Measurements from ENCODE around the gene CALR.
"Not testable (repeated sequence)": the region's sequence is repeated elsewhere in the genome, so short reads cannot be mapped to it uniquely, and the experiment has no call there.

CALR gene

GRCh38 chr19:12937927-12938778 lies at the start of gene CALR:
TSS of gene CALR (plus strand) at chr19:12938609. CDS start at chr19:12938680, 71 bp downstream.
- peak; percentile 98 for DNase-seq (ENCODE audit: low read depth)

- DNase-seq (ENCODE audit: low read depth): not testable (repeated sequence)
These were observed 48.1 kb upstream of the CALR start for GRCh38 chr19:12890299-12890786.

- DNase-seq (ENCODE audit: low read depth): peak; percentile 91
These were observed 47.4 kb upstream of the CALR start, which contains the start of gene GCDH for GRCh38 chr19:12890787-12891552. TSS of gene GCDH (plus strand) at chr19:12891160. CDS start at chr19:12891305, 145 bp downstream.

GRCh38 chr19:12891553-12892021 lies 46.8 kb upstream of the CALR start:
- no peak for DNase-seq (ENCODE audit: low read depth)

- DNase-seq (ENCODE audit: low read depth): no peak
These were observed 44.8 kb upstream of the CALR start for GRCh38 chr19:12893582-12893981.

GRCh38 chr19:12896460-12896859 lies 41.9 kb upstream of the CALR start:
- no peak for DNase-seq (ENCODE audit: low read depth)

- DNase-seq (ENCODE audit: low read depth): no peak
These were observed 38.4 kb upstream of the CALR start for GRCh38 chr19:12899891-12900518.

GRCh38 chr19:12907166-12907565 lies 31.2 kb upstream of the CALR start:
- no peak for DNase-seq (ENCODE audit: low read depth)

- DNase-seq (ENCODE audit: low read depth): no peak
These were observed 25.8 kb upstream of the CALR start for GRCh38 chr19:12912571-12912970.

GRCh38 chr19:12913011-12913561 lies 25.3 kb upstream of the CALR start:
- DNase-seq (ENCODE audit: low read depth): no peak

GRCh38 chr19:12913851-12914690 lies 24.3 kb upstream of the CALR start:
- DNase-seq (ENCODE audit: low read depth): no peak

GRCh38 chr19:12915860-12916259 lies 22.5 kb upstream of the CALR start:
- not testable (repeated sequence) for DNase-seq (ENCODE audit: low read depth)

GRCh38 chr19:12918253-12918652 lies 20.2 kb upstream of the CALR start:
- no peak for DNase-seq (ENCODE audit: low read depth)

GRCh38 chr19:12921047-12921446 lies 17.4 kb upstream of the CALR start:
- no peak for DNase-seq (ENCODE audit: low read depth)

- no peak for DNase-seq (ENCODE audit: low read depth)
These were observed 15.4 kb upstream of the CALR start for GRCh38 chr19:12922959-12923358.

- no peak for DNase-seq (ENCODE audit: low read depth)
These were observed 13.6 kb upstream of the CALR start for GRCh38 chr19:12924621-12925310.

GRCh38 chr19:12930002-12930645 lies 8.3 kb upstream of the CALR start:
- no peak for DNase-seq (ENCODE audit: low read depth)

- DNase-seq (ENCODE audit: low read depth): no peak
These were observed 5.8 kb upstream of the CALR start for GRCh38 chr19:12932392-12933286.

Measured in activated T-helper 9 cell treated with anti-CD3 and anti-CD28 coated beads, Interleukin-2, amount 50 U/mL, for 16 hours (primary cell).